Measurements from ENCODE around the gene MNS1. TPM values are rescaled to one million over a fixed set of nuclear protein-coding genes. Genes with fewer than 3 reads are reported as not detected.
"Not testable (repeated sequence)": the region's sequence is repeated elsewhere in the genome, so short reads cannot be mapped to it uniquely, and the experiment has no call there.

The MNS1 gene, protein sequence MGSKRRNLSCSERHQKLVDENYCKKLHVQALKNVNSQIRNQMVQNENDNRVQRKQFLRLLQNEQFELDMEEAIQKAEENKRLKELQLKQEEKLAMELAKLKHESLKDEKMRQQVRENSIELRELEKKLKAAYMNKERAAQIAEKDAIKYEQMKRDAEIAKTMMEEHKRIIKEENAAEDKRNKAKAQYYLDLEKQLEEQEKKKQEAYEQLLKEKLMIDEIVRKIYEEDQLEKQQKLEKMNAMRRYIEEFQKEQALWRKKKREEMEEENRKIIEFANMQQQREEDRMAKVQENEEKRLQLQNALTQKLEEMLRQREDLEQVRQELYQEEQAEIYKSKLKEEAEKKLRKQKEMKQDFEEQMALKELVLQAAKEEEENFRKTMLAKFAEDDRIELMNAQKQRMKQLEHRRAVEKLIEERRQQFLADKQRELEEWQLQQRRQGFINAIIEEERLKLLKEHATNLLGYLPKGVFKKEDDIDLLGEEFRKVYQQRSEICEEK
- under 1 TPM; 0.47 to 0.73 TPM for total RNA-seq

DNA sequence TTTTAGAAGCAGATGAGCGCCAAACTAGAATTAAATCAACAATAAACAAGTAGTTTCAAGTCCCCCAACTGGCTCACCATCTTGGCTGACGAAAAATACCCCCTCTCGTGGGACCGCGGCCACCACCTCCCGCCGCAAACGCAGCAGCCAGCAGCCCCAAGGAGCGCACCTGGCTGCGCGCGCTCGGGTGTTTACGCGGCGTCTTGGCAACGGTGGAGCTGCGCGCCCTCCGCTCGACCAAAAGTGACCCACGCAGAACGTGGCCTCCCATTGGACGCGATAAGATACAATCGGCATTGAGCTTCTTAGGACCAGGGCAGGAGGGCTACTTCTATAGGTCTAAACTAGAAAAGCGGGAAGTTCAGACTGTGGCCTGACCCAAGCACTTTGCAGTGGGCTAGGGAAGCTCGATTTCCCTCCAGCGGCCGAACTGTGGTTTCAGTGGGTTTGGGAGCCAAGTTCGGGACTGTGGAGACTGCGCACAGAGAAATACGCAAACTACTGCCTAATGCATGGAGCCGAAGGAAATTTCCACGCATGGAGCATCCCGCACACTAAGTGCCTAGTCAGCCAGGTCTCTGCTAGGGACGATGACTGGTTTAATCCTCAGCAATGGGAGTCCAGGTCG, at the start of gene MNS1:
Gene MNS1, minus strand, starts transcription at position 245 of the 628 bp plus-strand sequence. Its CDS starts 165 bp downstream, at position 80.
- Mint-ChIP-seq H3K36me3 (peaks cover 4 to 8% of the 10 kb centered on the region in 2 donors), H3K27ac (peak within 1 kb of the TSS in 1 of 2 donors; percentile 52), H3K9me3 (no peaks in the 10 kb centered on the region)
- ATAC-seq, result peak; percentile 97 to 99
- DNase-seq (ENCODE audit: low spot score in 2 of 2), result peak; percentile 76 to 78

DNA sequence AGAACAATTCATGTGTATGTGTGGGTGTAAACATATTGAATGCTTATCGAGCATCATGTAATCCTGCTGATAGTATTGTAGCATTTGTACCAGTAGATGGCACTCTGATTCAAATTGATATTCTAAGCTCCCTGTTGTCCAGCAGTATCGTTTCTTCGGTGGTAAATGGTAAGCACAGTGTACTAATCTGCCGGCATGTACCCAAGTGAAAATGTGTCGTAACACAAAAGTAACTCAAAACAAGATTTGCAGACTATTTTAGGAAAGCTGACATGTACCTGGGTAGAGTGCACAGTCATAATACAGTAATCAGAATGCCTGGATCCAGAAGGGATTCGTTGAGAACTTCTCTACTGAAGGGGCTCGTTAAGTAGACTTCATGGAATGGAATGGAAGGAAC, 31.7 kb upstream of the MNS1 start:
- no peak overlapping the region for H3K27ac Mint-ChIP-seq
- no peaks in the 10 kb centered on the region for H3K9me3 Mint-ChIP-seq
- DNase-seq (ENCODE audit: low spot score in 2 of 2) (no peak), ATAC-seq (peak; percentile 43 to 69)
- H3K36me3 Mint-ChIP-seq, result no peaks in the 10 kb centered on the region

GRCh38 chr15:56495533-56495932, 30.6 kb upstream of the MNS1 start:
- ATAC-seq (no peak), DNase-seq (ENCODE audit: low spot score in 2 of 2) (no peak)
- H3K27ac Mint-ChIP-seq, result no peak overlapping the region
- H3K9me3 Mint-ChIP-seq, result no peaks in the 10 kb centered on the region
- no peaks in the 10 kb centered on the region for H3K36me3 Mint-ChIP-seq

- ATAC-seq (no peak), DNase-seq (ENCODE audit: low spot score in 2 of 2) (no peak)
- Mint-ChIP-seq H3K36me3 (no peaks in the 10 kb centered on the region), H3K9me3 (no peaks in the 10 kb centered on the region), H3K27ac (no peak overlapping the region)
These were observed 30.1 kb upstream of the MNS1 start for GRCh38 chr15:56495053-56495452.

DNA sequence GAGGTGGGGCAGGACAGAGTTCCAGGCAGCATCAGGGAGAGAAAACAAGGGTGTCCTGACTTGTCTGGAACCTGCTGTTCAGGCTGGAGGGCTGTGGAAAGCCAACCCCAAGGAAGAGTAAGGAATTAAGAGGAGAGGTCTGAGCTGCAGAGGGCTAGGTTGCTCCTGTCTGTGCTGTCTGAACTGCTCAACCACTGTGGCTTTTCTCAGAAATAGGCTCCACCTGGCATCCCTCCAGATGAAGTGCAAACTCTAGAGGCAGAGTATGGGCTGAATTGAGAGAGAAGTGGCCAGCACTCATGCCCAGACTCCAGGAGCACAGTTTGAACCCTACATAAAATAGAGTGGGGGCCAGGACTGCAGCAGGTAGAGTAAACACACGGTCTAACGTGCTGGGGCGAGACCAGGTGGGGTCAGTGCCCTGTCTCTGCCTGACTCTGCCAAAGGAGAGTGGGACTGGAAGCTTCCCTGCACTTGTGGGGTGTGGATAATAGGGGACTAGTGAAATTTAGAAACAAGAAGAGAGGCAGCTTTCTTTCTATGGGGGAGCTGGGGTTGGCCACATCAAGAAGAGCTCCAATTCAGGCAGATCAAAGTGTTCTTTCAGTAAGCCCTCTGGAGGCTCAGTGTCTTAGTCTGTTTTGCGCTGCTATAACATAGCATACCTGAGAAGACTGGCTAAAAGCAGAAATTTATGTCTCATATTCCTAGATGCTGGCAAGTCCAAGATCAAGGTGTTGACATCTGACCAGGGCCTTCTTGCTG, 28.0 kb upstream of the MNS1 start:
- peak overlapping the region in 1 of 2 donors; percentile 3 for H3K27ac Mint-ChIP-seq
- no peak for DNase-seq (ENCODE audit: low spot score in 2 of 2)
- H3K9me3 Mint-ChIP-seq, result no peaks in the 10 kb centered on the region
- no peak for ATAC-seq
- H3K36me3 Mint-ChIP-seq, result no peaks in the 10 kb centered on the region

DNA sequence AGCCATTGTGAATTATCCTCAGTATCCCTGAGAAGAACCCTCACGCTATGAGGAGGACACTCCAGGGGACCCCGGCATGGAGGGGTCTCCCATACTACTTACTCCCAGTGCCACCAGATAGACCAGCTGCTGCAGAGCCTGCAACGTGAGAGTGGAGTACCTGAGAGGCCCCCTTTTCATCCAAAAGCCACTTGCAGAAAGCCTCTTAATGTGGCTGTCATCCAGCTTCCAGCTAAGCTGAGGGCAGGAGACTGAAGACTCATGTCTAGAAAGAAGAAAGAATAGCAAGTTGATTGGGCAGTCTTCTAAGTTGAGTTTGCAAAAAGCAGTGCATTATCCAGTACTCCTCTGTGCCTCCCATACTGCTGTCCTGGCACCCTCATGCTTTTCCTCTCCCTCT, 27.3 kb upstream of the MNS1 start:
- no peaks in the 10 kb centered on the region for H3K9me3 Mint-ChIP-seq
- no peak overlapping the region for H3K27ac Mint-ChIP-seq
- DNase-seq (ENCODE audit: low spot score in 2 of 2) (no peak), ATAC-seq (no peak)
- no peaks in the 10 kb centered on the region for H3K36me3 Mint-ChIP-seq

DNA sequence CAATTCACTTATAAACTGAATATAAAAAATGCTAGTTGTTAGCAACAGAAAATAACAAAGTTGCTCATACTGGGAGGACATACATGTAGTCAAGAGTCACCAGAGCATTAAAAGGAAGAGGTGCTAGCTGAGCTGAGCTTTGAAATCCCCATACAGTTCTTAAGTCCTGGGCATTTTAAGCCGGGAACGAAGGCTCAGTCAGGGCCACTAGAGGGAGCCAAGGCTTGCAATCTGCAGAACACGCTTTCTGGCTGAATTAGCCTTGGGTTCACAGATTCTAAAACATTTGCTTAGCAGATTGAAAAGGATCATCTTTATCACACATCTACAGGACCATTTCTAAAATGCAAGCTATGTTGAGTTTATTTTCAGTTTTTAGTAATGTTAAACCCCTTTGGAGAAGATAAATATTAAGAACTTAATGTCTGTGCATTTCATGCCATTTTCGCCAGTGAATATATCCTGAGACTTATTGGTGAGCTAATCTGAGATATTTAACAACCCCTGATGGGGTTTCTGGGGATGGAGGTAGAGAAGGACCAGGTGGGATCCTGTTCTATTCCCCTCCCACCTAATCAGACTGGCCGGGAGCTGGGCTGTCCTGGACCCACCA, 26.3 kb upstream of the MNS1 start:
- Mint-ChIP-seq H3K9me3 (no peaks in the 10 kb centered on the region), H3K36me3 (no peaks in the 10 kb centered on the region), H3K27ac (no peak overlapping the region)
- ATAC-seq (peak; percentile 54 to 69), DNase-seq (ENCODE audit: low spot score in 2 of 2) (peak in 1 of 2 donors; percentile 46)

GRCh38 chr15:56490461-56490860, 25.5 kb upstream of the MNS1 start:
- no peaks in the 10 kb centered on the region for H3K36me3 Mint-ChIP-seq

DNA sequence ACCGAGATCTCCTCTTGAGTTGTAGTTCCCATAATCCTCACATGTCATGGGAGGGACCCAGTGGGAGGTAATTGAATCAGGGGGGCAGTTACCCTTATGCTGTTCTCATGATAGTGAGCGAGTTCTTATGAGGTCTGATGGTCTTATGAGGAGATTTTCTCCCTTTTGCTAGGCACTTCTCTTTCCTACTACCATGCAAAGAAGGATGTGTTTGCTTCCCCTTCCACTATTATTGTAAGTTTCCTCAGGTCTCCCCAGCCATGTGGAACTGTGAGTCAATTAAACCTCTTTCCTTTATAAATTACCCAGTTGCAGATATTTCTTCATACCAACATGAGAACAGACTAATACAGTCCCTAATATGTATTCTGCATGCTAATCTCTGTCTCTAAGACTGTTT, 21.3 kb upstream of the MNS1 start:
- H3K9me3 Mint-ChIP-seq; DNase-seq (ENCODE audit: low spot score in 2 of 2); ATAC-seq; H3K36me3 Mint-ChIP-seq; H3K27ac Mint-ChIP-seq: not testable (repeated sequence)

More at GRCh38 chr15:56490461-56490860, 25.5 kb upstream of the MNS1 start:
- no peaks in the 10 kb centered on the region for H3K9me3 Mint-ChIP-seq
- H3K27ac Mint-ChIP-seq, result no peak overlapping the region
- DNase-seq (ENCODE audit: low spot score in 2 of 2) (no peak), ATAC-seq (no peak)

- H3K9me3 Mint-ChIP-seq; ATAC-seq; DNase-seq (ENCODE audit: low spot score in 2 of 2); H3K27ac Mint-ChIP-seq; H3K36me3 Mint-ChIP-seq: not testable (repeated sequence)
These were observed 20.5 kb upstream of the MNS1 start for GRCh38 chr15:56485426-56485825.

DNA sequence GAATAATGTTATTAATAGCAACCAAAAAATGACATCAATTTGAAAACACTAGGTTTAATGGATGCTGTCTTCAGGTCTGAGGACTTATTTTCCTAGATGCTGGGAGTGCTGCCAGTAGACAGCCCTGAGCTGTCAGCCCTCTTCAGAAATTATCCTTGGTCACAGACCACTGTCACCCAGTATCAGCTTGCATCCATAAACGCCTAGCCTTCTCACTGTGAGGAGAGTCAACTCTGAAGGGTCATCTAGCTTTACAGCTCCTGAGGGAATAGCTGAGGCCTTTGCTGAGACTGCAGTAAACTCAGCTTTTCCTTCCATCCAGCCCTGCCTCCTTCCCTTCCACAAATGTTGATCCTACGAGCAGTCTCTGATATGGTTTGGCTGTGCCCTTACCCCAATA, 19.4 kb upstream of the MNS1 start:
- Mint-ChIP-seq H3K27ac (no peak overlapping the region), H3K9me3 (peaks cover 3 to 4% of the 10 kb centered on the region in 2 donors), H3K36me3 (peaks cover 0 to 2% of the 10 kb centered on the region in 2 donors)
- ATAC-seq (no peak), DNase-seq (ENCODE audit: low spot score in 2 of 2) (no peak)

DNA sequence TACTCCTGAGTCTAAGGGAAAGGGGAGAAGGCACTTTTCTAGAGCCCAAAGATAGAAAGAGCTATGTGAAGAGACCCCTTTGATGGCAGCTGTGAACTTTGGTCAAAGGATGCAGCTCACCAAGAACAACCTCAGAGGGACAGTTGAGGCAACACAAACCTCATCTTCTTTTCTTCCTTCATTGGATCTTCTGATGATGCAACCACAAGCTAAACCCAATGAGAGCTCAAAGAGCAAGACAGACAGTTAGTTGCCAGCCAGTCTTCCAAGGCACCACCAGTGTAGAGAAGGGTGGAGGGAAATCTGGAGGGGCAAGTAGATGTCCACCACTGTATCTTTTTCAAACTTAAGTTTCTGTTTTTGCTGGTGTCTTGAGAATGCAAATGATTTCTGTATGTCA, 10.4 kb upstream of the MNS1 start:
- Mint-ChIP-seq H3K9me3 (no peaks in the 10 kb centered on the region), H3K36me3 (peaks cover 0 to 7% of the 10 kb centered on the region in 2 donors), H3K27ac (no peak overlapping the region)
- ATAC-seq, result no peak
- no peak for DNase-seq (ENCODE audit: low spot score in 2 of 2)

DNA sequence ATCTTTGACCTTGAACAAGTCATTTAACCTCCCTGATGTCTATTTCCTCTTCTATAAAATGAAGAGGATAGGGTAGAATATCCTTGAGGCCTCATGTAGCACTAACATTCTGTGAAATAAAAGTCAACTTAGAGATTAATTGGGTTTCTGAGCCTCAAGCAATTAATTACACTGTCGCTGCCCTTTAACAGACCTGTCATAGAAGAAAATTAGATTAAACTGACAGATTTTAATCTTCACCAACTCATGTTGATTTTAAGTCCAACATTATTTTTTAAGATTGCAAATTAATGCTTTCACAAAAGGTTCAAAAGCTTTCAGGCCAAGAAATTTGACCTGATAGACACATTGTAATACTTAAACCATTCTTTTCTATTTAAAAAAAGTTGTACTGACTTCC, 8.1 kb upstream of the MNS1 start:
- Mint-ChIP-seq H3K27ac (no peak overlapping the region), H3K36me3 (no peaks in the 10 kb centered on the region), H3K9me3 (no peaks in the 10 kb centered on the region)
- ATAC-seq (no peak), DNase-seq (ENCODE audit: low spot score in 2 of 2) (no peak)

DNA sequence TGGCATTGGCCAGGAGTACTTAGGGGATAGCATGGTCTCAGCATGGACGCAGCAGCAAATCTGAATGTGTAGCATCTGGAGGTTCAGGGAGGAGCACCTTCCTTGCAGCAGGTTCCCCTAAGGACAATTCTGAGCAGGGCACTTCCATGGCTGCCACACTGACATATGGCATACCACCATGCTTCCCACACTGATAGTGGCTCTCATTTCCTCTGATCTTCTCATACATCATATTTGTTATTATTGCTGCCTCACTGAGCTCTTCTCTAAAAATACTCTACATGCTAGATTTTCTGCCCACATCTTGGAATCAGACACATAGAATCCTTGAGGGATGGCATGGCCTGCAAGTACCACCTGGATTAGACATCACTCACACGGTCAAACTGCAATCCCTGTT, 7.3 kb upstream of the MNS1 start:
- ATAC-seq (no peak), DNase-seq (ENCODE audit: low spot score in 2 of 2) (no peak)
- Mint-ChIP-seq H3K9me3 (no peaks in the 10 kb centered on the region), H3K27ac (no peak overlapping the region), H3K36me3 (no peaks in the 10 kb centered on the region)

- no peak for ATAC-seq
- Mint-ChIP-seq H3K27ac (no peak overlapping the region), H3K36me3 (no peaks in the 10 kb centered on the region), H3K9me3 (no peaks in the 10 kb centered on the region)
- DNase-seq (ENCODE audit: low spot score in 2 of 2), result no peak
These were observed 6.6 kb upstream of the MNS1 start for GRCh38 chr15:56471440-56472069.

DNA sequence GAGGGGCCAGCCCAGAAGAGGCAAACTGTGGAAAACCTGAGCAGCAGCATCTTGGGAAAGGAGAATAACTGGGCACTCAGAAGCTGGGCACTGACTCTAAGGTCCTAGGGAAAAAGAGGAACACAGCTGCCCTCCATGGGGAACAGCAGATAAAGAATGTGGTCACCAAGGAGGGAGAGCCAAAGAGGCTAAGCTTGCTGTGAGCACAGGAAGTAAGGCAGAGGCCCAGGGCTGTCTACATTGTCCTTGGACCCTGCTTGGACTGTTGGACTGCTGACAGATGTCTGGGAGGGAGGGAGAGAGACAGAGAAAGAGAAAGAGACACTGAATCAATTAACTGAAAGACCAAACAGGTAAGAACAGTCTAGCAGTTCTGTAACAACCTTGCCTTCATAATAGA, 4.5 kb upstream of the MNS1 start:
- ATAC-seq, result no peak
- peaks cover 4 to 6% of the 10 kb centered on the region in 2 donors for H3K36me3 Mint-ChIP-seq
- DNase-seq (ENCODE audit: low spot score in 2 of 2), result no peak
- no peak overlapping the region for H3K27ac Mint-ChIP-seq
- H3K9me3 Mint-ChIP-seq, result no peaks in the 10 kb centered on the region
